ENCODE data around the gene NAB2.
A peak's percentile ranks its signal among the peaks of the same experiment; 100 is the strongest.
"Not testable (repeated sequence)": the region's sequence is repeated elsewhere in the genome, so short reads cannot be mapped to it uniquely, and the experiment has no call there.

The NAB2 gene

GRCh38 chr12:57053901-57054300 is 35.0 kb upstream of the NAB2 start:
- not testable (repeated sequence) for H3K27ac Mint-ChIP-seq, DNase-seq, ATAC-seq, H3K9me3 Mint-ChIP-seq, H3K4me3 Mint-ChIP-seq, H3K27me3 Mint-ChIP-seq
- H3K4me1 Mint-ChIP-seq: peaks cover 18% of the 10 kb centered on the region

GRCh38 chr12:57055824-57056223 is 33.1 kb upstream of the NAB2 start:
- Mint-ChIP-seq H3K9me3 (no peaks in the 10 kb centered on the region), H3K4me3 (no peak overlapping the region), H3K27ac (no peak overlapping the region), H3K27me3 (no peaks in the 10 kb centered on the region), H3K4me1 (peaks cover 14% of the 10 kb centered on the region)
- DNase-seq (no peak), ATAC-seq (no peak)

- no peaks in the 10 kb centered on the region for H3K27me3 Mint-ChIP-seq
- no peak overlapping the region for H3K4me3 Mint-ChIP-seq
- DNase-seq (no peak), ATAC-seq (no peak)
- H3K4me1 Mint-ChIP-seq: peaks cover 11% of the 10 kb centered on the region
- no peaks in the 10 kb centered on the region for H3K9me3 Mint-ChIP-seq
- peak overlapping the region; percentile 6 to 33 for H3K27ac Mint-ChIP-seq
Measured at GRCh38 chr12:57057067-57057751, 31.7 kb upstream of the NAB2 start.

- ATAC-seq: no peak
- Mint-ChIP-seq H3K27ac (no peak overlapping the region), H3K27me3 (no peaks in the 10 kb centered on the region), H3K4me3 (no peak overlapping the region), H3K9me3 (no peaks in the 10 kb centered on the region), H3K4me1 (peaks cover 22% of the 10 kb centered on the region)
- DNase-seq: no peak
Measured at GRCh38 chr12:57058454-57058853, 30.5 kb upstream of the NAB2 start.

GRCh38 chr12:57063991-57064685 is 24.8 kb upstream of the NAB2 start:
- Mint-ChIP-seq H3K4me3 (peak overlapping the region; percentile 75 to 82), H3K9me3 (peaks cover 9 to 10% of the 10 kb centered on the region in 2 donors), H3K27me3 (no peaks in the 10 kb centered on the region), H3K4me1 (peaks cover 61% of the 10 kb centered on the region), H3K27ac (peak overlapping the region; percentile 95)
- peak; percentile 48 to 60 for DNase-seq
- ATAC-seq: peak; percentile 93

- DNase-seq: no peak
- H3K4me1 Mint-ChIP-seq: peaks cover 82% of the 10 kb centered on the region
- no peak for ATAC-seq
- H3K4me3 Mint-ChIP-seq: peak overlapping the region; percentile 60 to 61
- H3K27ac Mint-ChIP-seq: peak overlapping the region; percentile 84 to 97
- no peaks in the 10 kb centered on the region for H3K27me3 Mint-ChIP-seq
- peaks cover 9 to 10% of the 10 kb centered on the region in 2 donors for H3K9me3 Mint-ChIP-seq
Measured at GRCh38 chr12:57066245-57066644, 22.7 kb upstream of the NAB2 start.

GRCh38 chr12:57069523-57069922 is 19.4 kb upstream of the NAB2 start:
- Mint-ChIP-seq H3K4me3 (peak overlapping the region; percentile 73 to 76), H3K4me1 (peaks cover 83% of the 10 kb centered on the region), H3K9me3 (peaks cover 9 to 10% of the 10 kb centered on the region in 2 donors), H3K27ac (peak overlapping the region; percentile 11 to 74), H3K27me3 (no peaks in the 10 kb centered on the region)
- ATAC-seq: peak; percentile 91
- DNase-seq: peak; percentile 47 to 65

GRCh38 chr12:57072661-57073060 is 16.3 kb upstream of the NAB2 start:
- H3K4me1 Mint-ChIP-seq: peaks cover 76% of the 10 kb centered on the region
- H3K27ac Mint-ChIP-seq: no peak overlapping the region
- ATAC-seq: no peak
- no peaks in the 10 kb centered on the region for H3K27me3 Mint-ChIP-seq
- peak overlapping the region in 1 of 2 donors; percentile 32 for H3K4me3 Mint-ChIP-seq
- H3K9me3 Mint-ChIP-seq: no peaks in the 10 kb centered on the region
- no peak for DNase-seq

GRCh38 chr12:57073566-57074450 is 15.1 kb upstream of the NAB2 start:
- not testable (repeated sequence) for H3K27ac Mint-ChIP-seq, ATAC-seq, H3K4me3 Mint-ChIP-seq, DNase-seq, H3K27me3 Mint-ChIP-seq, H3K9me3 Mint-ChIP-seq
- peaks cover 69% of the 10 kb centered on the region for H3K4me1 Mint-ChIP-seq

GRCh38 chr12:57078519-57079404 is 10.2 kb upstream of the NAB2 start, which contains the start of gene NEMP1:
Gene NEMP1 (minus strand): TSS chr12:57078791. CDS start chr12:57078745, 46 bp downstream.
- Mint-ChIP-seq H3K4me1 (peaks cover 48% of the 10 kb centered on the region), H3K27me3 (no peaks in the 10 kb centered on the region), H3K27ac (peak within 1 kb of the TSS; percentile 99 to 100), H3K9me3 (no peaks in the 10 kb centered on the region), H3K4me3 (peak within 1 kb of the TSS; percentile 100)
- ATAC-seq: peak; percentile 97
- DNase-seq: peak; percentile 94 to 98

GRCh38 chr12:57079821-57080220 is 9.1 kb upstream of the NAB2 start:
- Mint-ChIP-seq H3K27me3 (no peaks in the 10 kb centered on the region), H3K27ac (peak overlapping the region in 1 of 2 donors; percentile 80), H3K4me3 (peak overlapping the region in 1 of 2 donors; percentile 32), H3K9me3 (no peaks in the 10 kb centered on the region), H3K4me1 (peaks cover 47% of the 10 kb centered on the region)
- ATAC-seq (no peak), DNase-seq (no peak)

GRCh38 chr12:57080855-57081254 is 8.1 kb upstream of the NAB2 start:
- no peaks in the 10 kb centered on the region for H3K9me3 Mint-ChIP-seq
- H3K27me3 Mint-ChIP-seq: no peaks in the 10 kb centered on the region
- H3K4me1 Mint-ChIP-seq: peaks cover 55% of the 10 kb centered on the region
- no peak for DNase-seq
- ATAC-seq: no peak
- no peak overlapping the region for H3K27ac Mint-ChIP-seq
- H3K4me3 Mint-ChIP-seq: no peak overlapping the region

GRCh38 chr12:57085999-57086492 is 2.9 kb upstream of the NAB2 start:
- peaks cover 44% of the 10 kb centered on the region for H3K4me1 Mint-ChIP-seq
- no peaks in the 10 kb centered on the region for H3K27me3 Mint-ChIP-seq
- peak overlapping the region; percentile 98 for H3K27ac Mint-ChIP-seq
- ATAC-seq: no peak
- H3K4me3 Mint-ChIP-seq: peak overlapping the region; percentile 98 to 99
- H3K9me3 Mint-ChIP-seq: no peaks in the 10 kb centered on the region
- DNase-seq: peak; percentile 38 to 44

GRCh38 chr12:57086493-57087009 is 2.4 kb upstream of the NAB2 start:
- Mint-ChIP-seq H3K4me3 (peak overlapping the region; percentile 98 to 99), H3K27me3 (no peaks in the 10 kb centered on the region), H3K4me1 (peaks cover 48% of the 10 kb centered on the region), H3K9me3 (no peaks in the 10 kb centered on the region), H3K27ac (peak overlapping the region; percentile 98)
- ATAC-seq (no peak), DNase-seq (peak; percentile 38 to 49)

Data from stimulated activated naive CD8-positive, alpha-beta T cell treated with anti-CD3 and anti-CD28 coated beads, Interleukin-15, amount 100 ng/mL, for 72 hours (primary cell).